Liver (tissue), 3 donors: ENCODE results near the gene EEIG2.

ENCODE experiments used
- CTCF ChIP-seq: fragments of 150-350 bp; IDR thresholded peaks from 2 replicates; pipeline ENCODE4 v1.5.1; 2017; ENCODE audit warnings: improper control_type of control experiment, low read depth, low read length; ENCODE audit not compliant: missing input control
- TF ChIP-seq, protein P1 (sequence below): IDR thresholded peaks from 2 replicates; pipeline ENCODE4 v1.6.1; 2016; ENCODE audit warnings: antibody characterized with exemption
- TF ChIP-seq, protein P2 (sequence below): IDR thresholded peaks from 2 replicates; pipeline ENCODE4 v1.6.1; 2016; ENCODE audit warnings: antibody characterized with exemption
- donor health status: healthy.
- donor health status: healthy.

DNA sequence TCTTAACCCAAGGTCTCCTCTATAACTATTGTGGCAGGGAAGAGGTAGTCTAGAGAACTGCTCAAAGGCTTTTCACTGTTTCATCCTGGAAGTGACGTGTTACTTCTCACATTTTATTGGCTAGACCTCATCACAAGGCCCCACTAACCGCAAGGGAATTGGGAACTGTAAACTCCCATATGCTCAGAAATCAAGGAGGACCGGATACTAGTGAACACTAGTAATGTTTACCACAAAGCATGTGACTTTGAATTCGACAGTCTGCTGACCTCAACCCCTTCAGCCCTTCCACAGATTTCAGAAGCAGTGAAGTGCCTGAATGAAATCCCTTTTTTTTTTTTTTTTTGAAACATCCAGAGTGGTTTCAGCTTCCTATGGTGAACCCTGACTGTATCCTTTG lies 3.4 kb upstream of the EEIG2 start:
- TF ChIP-seq, protein P1, sequence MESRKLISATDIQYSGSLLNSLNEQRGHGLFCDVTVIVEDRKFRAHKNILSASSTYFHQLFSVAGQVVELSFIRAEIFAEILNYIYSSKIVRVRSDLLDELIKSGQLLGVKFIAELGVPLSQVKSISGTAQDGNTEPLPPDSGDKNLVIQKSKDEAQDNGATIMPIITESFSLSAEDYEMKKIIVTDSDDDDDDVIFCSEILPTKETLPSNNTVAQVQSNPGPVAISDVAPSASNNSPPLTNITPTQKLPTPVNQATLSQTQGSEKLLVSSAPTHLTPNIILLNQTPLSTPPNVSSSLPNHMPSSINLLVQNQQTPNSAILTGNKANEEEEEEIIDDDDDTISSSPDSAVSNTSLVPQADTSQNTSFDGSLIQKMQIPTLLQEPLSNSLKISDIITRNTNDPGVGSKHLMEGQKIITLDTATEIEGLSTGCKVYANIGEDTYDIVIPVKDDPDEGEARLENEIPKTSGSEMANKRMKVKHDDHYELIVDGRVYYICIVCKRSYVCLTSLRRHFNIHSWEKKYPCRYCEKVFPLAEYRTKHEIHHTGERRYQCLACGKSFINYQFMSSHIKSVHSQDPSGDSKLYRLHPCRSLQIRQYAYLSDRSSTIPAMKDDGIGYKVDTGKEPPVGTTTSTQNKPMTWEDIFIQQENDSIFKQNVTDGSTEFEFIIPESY, result no peak
- TF ChIP-seq CTCF, result no peak
- TF ChIP-seq, protein P2, sequence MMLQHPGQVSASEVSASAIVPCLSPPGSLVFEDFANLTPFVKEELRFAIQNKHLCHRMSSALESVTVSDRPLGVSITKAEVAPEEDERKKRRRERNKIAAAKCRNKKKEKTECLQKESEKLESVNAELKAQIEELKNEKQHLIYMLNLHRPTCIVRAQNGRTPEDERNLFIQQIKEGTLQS, result no peak
